ENCODE results near the gene LRP11.

DNA sequence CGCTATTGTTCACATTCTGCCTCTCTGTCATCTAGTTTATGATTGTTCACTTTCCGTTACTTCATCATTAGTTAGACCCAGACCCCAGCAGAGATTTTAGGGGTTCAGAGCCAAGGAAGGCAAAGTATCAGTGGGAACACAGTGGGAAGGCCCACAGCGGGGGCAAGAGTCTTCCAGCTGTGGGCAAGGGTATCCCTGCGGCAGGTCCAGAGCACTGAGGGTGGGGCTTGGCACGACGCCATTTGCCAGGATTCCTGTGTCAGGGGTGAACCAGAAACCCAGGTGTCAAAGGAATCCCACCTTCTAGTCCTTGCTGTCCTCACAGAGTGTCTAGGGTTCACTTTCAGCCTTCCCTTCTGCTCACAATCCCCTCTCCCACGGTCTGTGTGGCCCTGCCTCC is 20.5 kb upstream of the LRP11 start:
- TF ChIP-seq POLR2A (IDR thresholded peaks at IDR 0.05) (no peak), CTCF (IDR thresholded peaks at IDR 0.05) (no peak)

Measured in adrenal gland (tissue), 5 donors.